HPDE6-E6E7 (cell line): ENCODE measurements around the gene PATL2.
"Not testable (repeated sequence)": the region's sequence is repeated elsewhere in the genome, so short reads cannot be mapped to it uniquely, and the experiment has no call there.

Source experiments
- DNase-seq: peaks from one replicate; pipeline ENCODE4 v3.0.0; 2011; ENCODE audit warnings: missing footprints; ENCODE audit errors: extremely low spot score

The PATL2 gene

GRCh38 chr15:44719293-44719999 is 8.3 kb upstream of the PATL2 start:
- DNase-seq = no peak

- no peak for DNase-seq
Observed at GRCh38 chr15:44718927-44719292, 7.8 kb upstream of the PATL2 start.

- DNase-seq = no peak
Observed at GRCh38 chr15:44718180-44718926, 7.2 kb upstream of the PATL2 start.

GRCh38 chr15:44716983-44717602 is 6.0 kb upstream of the PATL2 start:
- no peak for DNase-seq

GRCh38 chr15:44715797-44716334 is 4.7 kb upstream of the PATL2 start:
- DNase-seq = no peak

GRCh38 chr15:44715142-44715796 is 4.1 kb upstream of the PATL2 start:
- DNase-seq = no peak

GRCh38 chr15:44713006-44713966 is 2.2 kb upstream of the PATL2 start:
- DNase-seq = no peak

- no peak for DNase-seq
Observed at GRCh38 chr15:44712346-44713005, 1.4 kb upstream of the PATL2 start.

- no peak for DNase-seq
Observed at GRCh38 chr15:44711743-44712345, 721 bp upstream of the PATL2 start.

- no peak for DNase-seq
Observed at GRCh38 chr15:44710236-44711095, 657 bp downstream of the PATL2 start.

- DNase-seq = no peak
Observed at GRCh38 chr15:44706946-44707636, 4.0 kb downstream of the PATL2 start.

- DNase-seq = no peak
Observed at GRCh38 chr15:44706401-44706800, 4.7 kb downstream of the PATL2 start.

- DNase-seq = no peak
Observed at GRCh38 chr15:44705986-44706385, 5.1 kb downstream of the PATL2 start.

- DNase-seq = not testable (repeated sequence)
Observed at GRCh38 chr15:44700676-44701075, 10.4 kb downstream of the PATL2 start.

- no peak for DNase-seq
Observed at GRCh38 chr15:44698641-44699040, 12.5 kb downstream of the PATL2 start.

- DNase-seq = no peak
Observed at GRCh38 chr15:44697014-44697413, 14.1 kb downstream of the PATL2 start.

GRCh38 chr15:44695294-44695693 is 15.8 kb downstream of the PATL2 start:
- no peak for DNase-seq

- DNase-seq = no peak
Observed at GRCh38 chr15:44694416-44694815, 16.7 kb downstream of the PATL2 start.
